ENCODE results near the gene ACSF2.

ACSF2 gene, protein sequence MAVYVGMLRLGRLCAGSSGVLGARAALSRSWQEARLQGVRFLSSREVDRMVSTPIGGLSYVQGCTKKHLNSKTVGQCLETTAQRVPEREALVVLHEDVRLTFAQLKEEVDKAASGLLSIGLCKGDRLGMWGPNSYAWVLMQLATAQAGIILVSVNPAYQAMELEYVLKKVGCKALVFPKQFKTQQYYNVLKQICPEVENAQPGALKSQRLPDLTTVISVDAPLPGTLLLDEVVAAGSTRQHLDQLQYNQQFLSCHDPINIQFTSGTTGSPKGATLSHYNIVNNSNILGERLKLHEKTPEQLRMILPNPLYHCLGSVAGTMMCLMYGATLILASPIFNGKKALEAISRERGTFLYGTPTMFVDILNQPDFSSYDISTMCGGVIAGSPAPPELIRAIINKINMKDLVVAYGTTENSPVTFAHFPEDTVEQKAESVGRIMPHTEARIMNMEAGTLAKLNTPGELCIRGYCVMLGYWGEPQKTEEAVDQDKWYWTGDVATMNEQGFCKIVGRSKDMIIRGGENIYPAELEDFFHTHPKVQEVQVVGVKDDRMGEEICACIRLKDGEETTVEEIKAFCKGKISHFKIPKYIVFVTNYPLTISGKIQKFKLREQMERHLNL

DNA sequence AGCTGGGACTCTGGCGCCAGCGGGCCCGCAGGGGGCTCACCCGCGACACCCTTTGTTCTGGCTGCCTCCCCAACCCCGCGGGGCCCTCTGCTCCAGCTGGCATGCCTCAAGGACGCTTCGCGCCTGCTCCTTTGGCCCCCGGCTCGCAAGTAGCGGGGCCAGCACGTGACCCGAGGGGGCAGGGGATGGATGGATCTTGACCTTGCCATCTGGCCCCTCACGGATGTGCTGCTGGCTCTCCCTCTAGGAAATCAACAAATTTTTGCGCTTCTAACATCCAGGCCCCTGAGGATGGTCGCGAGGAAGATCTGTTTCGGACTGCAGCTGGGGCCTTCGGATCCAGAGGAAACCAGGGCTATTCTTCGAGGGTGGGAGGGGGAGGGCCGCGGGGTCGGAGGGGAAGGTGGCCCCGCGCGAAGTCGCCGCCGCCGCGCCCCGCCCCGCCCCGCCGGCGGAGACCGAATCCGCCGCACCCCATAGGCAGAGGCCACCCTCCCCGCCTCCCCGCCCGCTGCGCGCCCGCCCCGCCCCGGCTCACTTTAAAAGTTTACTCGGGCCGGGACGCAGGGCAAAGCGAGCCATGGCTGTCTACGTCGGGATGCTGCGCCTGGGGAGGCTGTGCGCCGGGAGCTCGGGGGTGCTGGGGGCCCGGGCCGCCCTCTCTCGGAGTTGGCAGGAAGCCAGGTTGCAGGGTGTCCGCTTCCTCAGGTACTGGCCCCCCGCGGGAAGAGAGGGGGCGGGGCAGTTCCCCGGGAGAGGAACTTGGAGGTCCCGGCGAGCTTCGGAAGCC, at the start of gene ACSF2:
Gene ACSF2, plus strand, starts transcription at position 537 of the 790 bp plus-strand sequence. Its CDS starts 44 bp downstream, at position 581.
- no peaks in the 10 kb centered on the region for H3K36me3 ChIP-seq (ENCODE audit: insufficient read depth, low read length)
- H3K9ac ChIP-seq (ENCODE audit: insufficient read length): peak within 1 kb of the TSS; percentile 8
- no peak within 1 kb of the TSS for H3K27ac ChIP-seq
- H3K9me3 ChIP-seq (ENCODE audit: low read depth, low read length): no peaks in the 10 kb centered on the region
- TF ChIP-seq POLR2AphosphoS5 (IDR thresholded peaks at IDR 0.05; ENCODE audit: borderline replicate concordance, low read depth, low read length) (peak; percentile 56; the same call in 1 of the 2 replicates), EZH2 (IDR thresholded peaks at IDR 0.05) (no peak), FOXP2 (optimal IDR thresholded peaks at IDR 0.05; ENCODE audit: control extremely low read depth, extremely low read length, insufficient read depth) (no peak)
- H3K4me3 ChIP-seq: peak within 1 kb of the TSS; percentile 78
- no peak for DNase-seq (ENCODE audit: low read depth, low spot score)

DNA sequence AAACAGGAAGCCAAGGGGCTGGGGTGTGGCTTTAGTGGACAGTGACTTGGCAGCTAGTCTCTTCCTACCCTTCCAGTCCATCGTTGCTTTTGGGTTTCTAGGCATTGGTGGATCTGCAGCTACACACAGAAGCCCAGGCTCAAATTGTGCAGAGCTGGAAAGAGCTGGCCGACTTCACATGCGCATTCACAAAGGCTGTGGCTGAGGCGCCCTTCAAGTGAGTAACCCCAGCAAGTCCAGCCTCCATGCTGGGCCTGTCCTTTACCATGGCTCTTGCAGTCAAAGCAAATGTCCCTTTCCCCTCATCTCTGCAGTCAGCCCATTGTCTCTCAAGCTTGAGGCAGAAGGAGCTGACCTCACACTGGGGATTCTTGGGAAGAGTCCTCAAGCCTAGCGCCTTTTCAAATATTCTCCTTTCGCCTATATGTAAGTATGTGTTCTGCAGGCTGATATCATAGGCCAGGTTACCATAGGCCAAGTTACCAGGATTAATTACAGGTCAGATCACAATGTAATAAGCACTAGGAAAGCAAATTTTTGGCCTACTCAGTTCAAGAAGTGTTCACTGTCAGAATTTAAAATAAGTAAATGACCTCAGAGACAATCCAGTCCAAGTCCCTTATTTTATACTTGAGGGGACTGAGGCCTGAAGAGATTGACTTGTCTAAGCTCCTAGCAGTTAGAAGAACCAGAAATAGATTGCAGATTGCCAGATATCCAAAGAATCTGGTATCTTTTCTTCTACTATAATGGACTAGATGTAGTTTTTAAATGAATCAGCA, 46.5 kb upstream of the ACSF2 start:
- H3K9me3 ChIP-seq (ENCODE audit: low read depth, low read length): no peaks in the 10 kb centered on the region
- H3K4me3 ChIP-seq: no peak overlapping the region
- no peak overlapping the region for H3K9ac ChIP-seq (ENCODE audit: insufficient read length)
- no peak for DNase-seq (ENCODE audit: low read depth, low spot score)
- no peak overlapping the region for H3K27ac ChIP-seq
- TF ChIP-seq POLR2AphosphoS5 (IDR thresholded peaks at IDR 0.05; ENCODE audit: borderline replicate concordance, low read depth, low read length): no peak
- no peak for TF ChIP-seq EZH2 (IDR thresholded peaks at IDR 0.05)
- H3K36me3 ChIP-seq (ENCODE audit: insufficient read depth, low read length): peaks cover 65% of the 10 kb centered on the region

DNA sequence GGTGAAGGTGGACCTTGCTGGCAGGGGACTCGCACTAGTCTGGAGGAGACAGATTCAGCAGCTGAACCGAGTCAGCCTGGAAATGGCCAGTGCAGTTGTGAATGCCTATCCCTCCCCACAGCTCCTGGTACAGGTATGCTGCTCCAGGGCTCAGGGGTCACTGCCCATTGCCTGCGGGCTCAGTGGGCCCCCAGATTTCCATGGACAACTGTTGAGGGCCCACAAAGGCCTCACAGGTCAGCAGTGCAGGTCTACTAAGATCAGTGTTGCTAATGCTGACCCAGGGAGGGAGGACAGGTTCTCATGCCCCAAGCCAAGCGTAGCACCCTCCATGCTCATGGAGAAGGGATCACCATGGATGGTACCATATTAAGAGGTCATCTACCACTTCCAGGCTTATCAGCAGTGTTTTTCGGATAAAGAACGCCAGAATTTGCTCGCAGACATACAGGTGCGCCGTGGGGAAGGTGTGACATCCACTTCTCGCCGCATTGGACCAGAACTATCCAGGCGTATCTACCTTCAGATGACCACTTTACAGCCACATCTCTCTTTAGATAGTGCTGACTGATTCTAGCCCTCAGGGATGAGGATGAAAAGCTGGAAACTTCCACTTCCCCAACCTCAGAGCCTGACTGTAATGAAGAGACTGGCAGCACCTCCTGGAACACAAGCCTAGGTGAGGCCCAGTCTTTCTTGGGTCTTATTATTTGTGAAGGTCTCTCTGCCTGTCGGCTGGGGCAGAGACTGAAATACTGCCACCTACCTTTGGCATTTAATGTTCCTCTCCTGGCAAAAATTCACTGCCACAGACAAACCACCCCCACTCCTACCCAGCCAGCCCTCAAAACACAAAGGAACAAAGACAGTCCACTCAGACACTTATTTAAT, 45.4 kb upstream of the ACSF2 start:
- no peak for DNase-seq (ENCODE audit: low read depth, low spot score)
- H3K36me3 ChIP-seq (ENCODE audit: insufficient read depth, low read length): peaks cover 70% of the 10 kb centered on the region

DNA sequence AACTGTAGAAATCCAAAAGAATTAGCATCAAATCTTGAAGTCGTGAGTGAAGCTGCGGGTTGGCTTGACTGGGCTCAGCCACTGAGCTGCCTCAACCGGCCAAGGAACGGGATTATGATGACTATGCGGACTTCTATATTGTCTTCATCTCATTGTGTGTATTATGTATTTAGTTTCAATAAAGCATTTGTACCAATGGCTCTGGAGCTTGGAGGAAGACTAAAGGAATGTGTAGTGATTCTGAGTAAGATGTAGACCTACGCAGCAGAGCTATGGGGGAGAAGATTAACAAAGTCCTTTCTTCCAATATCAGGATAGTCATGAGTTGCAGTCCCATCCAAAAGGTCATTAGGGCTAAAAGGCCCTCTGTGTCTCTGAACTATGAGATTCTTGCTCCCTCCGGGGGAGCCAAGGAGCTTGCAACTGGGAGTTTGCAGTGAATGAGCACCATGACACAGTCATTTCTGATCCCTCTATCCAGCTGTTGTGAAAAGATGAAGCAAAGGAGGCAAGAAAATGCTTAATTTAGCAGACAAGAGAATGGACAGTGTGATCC, 44.7 kb upstream of the ACSF2 start:
- TF ChIP-seq EZH2 (IDR thresholded peaks at IDR 0.05): no peak
- no peak for TF ChIP-seq FOXP2 (optimal IDR thresholded peaks at IDR 0.05; ENCODE audit: control extremely low read depth, extremely low read length, insufficient read depth)
- no peak for TF ChIP-seq POLR2AphosphoS5 (IDR thresholded peaks at IDR 0.05; ENCODE audit: borderline replicate concordance, low read depth, low read length)
- Histone ChIP-seq H3K36me3 (ENCODE audit: insufficient read depth, low read length) (peaks cover 78% of the 10 kb centered on the region), H3K9ac (ENCODE audit: insufficient read length) (no peak overlapping the region), H3K9me3 (ENCODE audit: low read depth, low read length) (no peaks in the 10 kb centered on the region), H3K27ac (no peak overlapping the region), H3K4me3 (no peak overlapping the region)
- no peak for DNase-seq (ENCODE audit: low read depth, low spot score)

More for the DNA sequence above, 45.4 kb upstream of the ACSF2 start:
- Histone ChIP-seq H3K4me3 (no peak overlapping the region), H3K9ac (ENCODE audit: insufficient read length) (no peak overlapping the region), H3K27ac (no peak overlapping the region), H3K9me3 (ENCODE audit: low read depth, low read length) (no peaks in the 10 kb centered on the region)
- TF ChIP-seq FOXP2 (optimal IDR thresholded peaks at IDR 0.05; ENCODE audit: control extremely low read depth, extremely low read length, insufficient read depth): no peak
- TF ChIP-seq POLR2AphosphoS5 (IDR thresholded peaks at IDR 0.05; ENCODE audit: borderline replicate concordance, low read depth, low read length): 0 out of 2 replicates have a peak, but pooled peaks have one; percentile 15

DNA sequence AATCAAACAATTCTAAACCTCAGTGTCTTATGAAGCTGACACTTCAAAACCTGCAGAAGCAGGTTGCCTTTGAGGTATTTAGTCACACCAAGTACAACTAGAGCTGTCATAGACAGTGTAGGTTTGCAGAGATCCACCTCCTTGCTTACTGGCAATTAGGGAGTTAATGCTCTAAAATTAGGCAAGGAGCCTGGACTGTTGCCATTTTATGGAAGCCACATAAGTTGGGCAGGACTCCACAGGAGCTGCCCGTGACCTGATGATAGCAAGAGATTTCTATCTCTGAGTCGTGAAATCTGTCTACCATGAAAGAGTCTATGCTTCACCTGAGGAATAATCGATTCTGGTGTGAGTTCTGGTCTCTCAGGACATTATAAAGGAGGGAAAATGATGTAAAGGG, 44.1 kb upstream of the ACSF2 start:
- Histone ChIP-seq H3K9ac (ENCODE audit: insufficient read length) (no peak overlapping the region), H3K27ac (no peak overlapping the region), H3K4me3 (no peak overlapping the region), H3K36me3 (ENCODE audit: insufficient read depth, low read length) (peaks cover 83% of the 10 kb centered on the region), H3K9me3 (ENCODE audit: low read depth, low read length) (no peaks in the 10 kb centered on the region)
- no peak for DNase-seq (ENCODE audit: low read depth, low spot score)
- TF ChIP-seq FOXP2 (optimal IDR thresholded peaks at IDR 0.05; ENCODE audit: control extremely low read depth, extremely low read length, insufficient read depth) (no peak), EZH2 (IDR thresholded peaks at IDR 0.05) (no peak), POLR2AphosphoS5 (IDR thresholded peaks at IDR 0.05; ENCODE audit: borderline replicate concordance, low read depth, low read length) (no peak)

DNA sequence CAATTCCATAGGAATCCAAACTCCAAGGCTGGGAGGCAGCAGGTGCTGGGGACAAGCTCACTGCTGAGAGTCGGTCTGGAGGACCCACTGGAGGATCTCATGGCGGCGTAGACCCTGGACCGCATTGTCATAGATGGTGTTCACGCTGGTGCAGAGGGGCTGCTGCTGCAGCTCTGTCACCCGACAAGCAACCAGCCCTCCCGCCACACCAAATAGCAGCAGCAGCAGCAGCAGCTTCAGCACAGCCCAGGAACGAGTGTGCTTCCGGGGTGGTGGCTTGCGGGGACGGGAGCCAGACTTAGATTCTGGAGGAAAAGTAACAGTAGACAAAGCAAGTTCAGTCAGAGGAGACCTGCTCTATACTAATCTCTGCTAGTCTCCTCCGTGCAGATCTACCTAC, 43.1 kb upstream of the ACSF2 start:
- Histone ChIP-seq H3K36me3 (ENCODE audit: insufficient read depth, low read length) (peaks cover 94% of the 10 kb centered on the region), H3K9me3 (ENCODE audit: low read depth, low read length) (no peaks in the 10 kb centered on the region), H3K4me3 (no peak overlapping the region), H3K9ac (ENCODE audit: insufficient read length) (no peak overlapping the region), H3K27ac (no peak overlapping the region)
- no peak for TF ChIP-seq FOXP2 (optimal IDR thresholded peaks at IDR 0.05; ENCODE audit: control extremely low read depth, extremely low read length, insufficient read depth)
- no peak for TF ChIP-seq EZH2 (IDR thresholded peaks at IDR 0.05)
- no peak for TF ChIP-seq POLR2AphosphoS5 (IDR thresholded peaks at IDR 0.05; ENCODE audit: borderline replicate concordance, low read depth, low read length)
- DNase-seq (ENCODE audit: low read depth, low spot score): no peak

DNA sequence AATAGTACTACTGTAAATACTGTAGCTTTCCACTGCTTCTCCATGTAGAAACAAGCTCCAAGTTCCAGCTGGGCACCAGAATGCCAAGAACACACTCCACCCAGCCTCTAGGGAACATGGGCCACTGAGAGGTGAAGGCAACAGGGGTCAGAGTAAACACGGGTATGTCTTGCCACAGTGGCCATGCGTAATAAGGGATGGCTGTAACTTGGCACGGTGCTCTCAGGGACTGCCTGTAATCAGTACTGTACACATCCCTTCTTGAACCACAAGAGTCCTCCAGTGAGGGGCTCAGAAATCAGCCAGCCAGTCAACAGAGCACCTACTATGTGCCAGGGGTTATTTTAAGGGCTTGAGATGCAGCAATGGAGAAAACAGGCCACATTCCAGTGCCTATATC, 39.5 kb upstream of the ACSF2 start:
- no peak overlapping the region for H3K27ac ChIP-seq
- no peak for DNase-seq (ENCODE audit: low read depth, low spot score)
- H3K9me3 ChIP-seq (ENCODE audit: low read depth, low read length): no peaks in the 10 kb centered on the region
- H3K4me3 ChIP-seq: no peak overlapping the region
- no peak overlapping the region for H3K9ac ChIP-seq (ENCODE audit: insufficient read length)
- H3K36me3 ChIP-seq (ENCODE audit: insufficient read depth, low read length): peaks cover 96% of the 10 kb centered on the region
- TF ChIP-seq FOXP2 (optimal IDR thresholded peaks at IDR 0.05; ENCODE audit: control extremely low read depth, extremely low read length, insufficient read depth) (no peak), POLR2AphosphoS5 (IDR thresholded peaks at IDR 0.05; ENCODE audit: borderline replicate concordance, low read depth, low read length) (no peak), EZH2 (IDR thresholded peaks at IDR 0.05) (no peak)

Data from SK-N-MC (cell line).